HG03565 (cell line): Measurements from ENCODE around the gene HEXIM1.

Experiments
- ATAC-seq: cut with Tn5 transposase; IDR thresholded peaks from one replicate; pipeline ENCODE4 v1.9.1; 2021; ENCODE audit warnings: mild to moderate bottlenecking, moderate library complexity; ENCODE audit not compliant: unreplicated experiment

Gene HEXIM1

GRCh38 chr17:45144199-45145034 lies 3.9 kb upstream of the HEXIM1 start:
- ATAC-seq = no peak

- no peak for ATAC-seq
Measured at GRCh38 chr17:45145035-45145389, 3.3 kb upstream of the HEXIM1 start.

GRCh38 chr17:45146166-45146565 lies 2.1 kb upstream of the HEXIM1 start:
- ATAC-seq = no peak

GRCh38 chr17:45146592-45146889 lies 1.7 kb upstream of the HEXIM1 start:
- no peak for ATAC-seq

DNA sequence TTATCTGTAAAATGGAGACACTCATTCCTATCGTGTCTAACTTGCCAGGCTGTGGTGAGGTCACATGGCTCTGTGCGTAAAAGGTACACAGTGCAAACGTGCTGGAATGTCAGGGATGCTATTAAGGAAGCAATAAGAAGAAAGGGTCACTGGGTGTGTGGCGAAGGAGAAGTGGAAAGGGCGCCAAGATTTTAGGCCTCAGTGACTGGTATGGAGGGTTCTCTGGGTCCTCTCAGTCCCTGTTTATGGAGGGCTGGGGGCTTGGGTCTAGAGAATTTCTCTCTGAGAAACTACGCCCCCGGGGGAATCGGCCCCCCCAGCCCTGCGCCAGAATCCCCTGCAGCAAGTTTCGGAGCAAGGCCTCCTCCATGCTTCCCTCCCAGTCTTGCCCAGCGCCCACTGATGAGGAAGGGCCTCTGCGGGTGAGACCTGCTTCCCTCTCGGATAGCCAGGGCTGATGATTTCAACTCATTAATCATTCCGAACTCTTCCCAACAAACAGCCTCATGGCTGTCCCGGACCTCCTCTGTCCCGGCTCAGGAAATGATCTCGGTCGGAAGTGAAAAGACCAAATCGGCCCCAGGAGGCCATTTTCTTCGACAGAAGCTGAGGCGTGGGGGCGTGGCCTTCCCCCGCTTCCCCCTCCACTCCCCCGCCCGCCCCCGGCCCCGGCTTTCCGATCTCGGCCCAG lies 1.2 kb upstream of the HEXIM1 start:
- ATAC-seq = no peak

- no peak for ATAC-seq
Measured at GRCh38 chr17:45147581-45148182, 593 bp upstream of the HEXIM1 start.

GRCh38 chr17:45149037-45149668 lies 878 bp downstream of the HEXIM1 start:
- ATAC-seq = no peak

- ATAC-seq = no peak
Measured at GRCh38 chr17:45149669-45150664, 1.7 kb downstream of the HEXIM1 start.

- no peak for ATAC-seq
Measured at GRCh38 chr17:45150911-45151809, 2.9 kb downstream of the HEXIM1 start.

DNA sequence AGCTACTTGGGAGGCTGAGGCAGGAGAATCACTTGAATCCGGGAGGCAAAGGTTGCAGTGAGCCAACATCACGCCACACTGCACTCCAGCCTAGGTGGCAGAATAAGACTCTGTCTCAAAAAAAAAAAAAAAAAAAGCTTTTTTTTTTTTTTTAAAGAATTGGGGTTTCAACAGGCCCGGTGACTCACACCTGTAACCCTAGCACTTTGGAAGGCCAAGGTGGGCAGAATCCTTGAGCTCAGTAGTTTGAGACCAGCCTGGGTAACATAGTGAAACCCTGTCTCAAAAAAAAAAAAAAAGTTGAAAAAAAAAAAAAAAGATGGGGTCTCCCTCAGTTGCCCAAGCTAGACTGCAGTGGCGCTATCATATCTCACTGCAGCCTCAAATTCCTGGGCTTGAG lies 6.8 kb downstream of the HEXIM1 start:
- ATAC-seq = no peak

GRCh38 chr17:45155483-45155882 lies 7.2 kb downstream of the HEXIM1 start:
- no peak for ATAC-seq

- ATAC-seq = no peak
Measured at GRCh38 chr17:45156242-45156641, 8.0 kb downstream of the HEXIM1 start.

GRCh38 chr17:45160447-45161287 lies 12.4 kb downstream of the HEXIM1 start:
- peak; percentile 4 for ATAC-seq

- peak; percentile 81 for ATAC-seq
Measured at GRCh38 chr17:45161288-45162024, 13.2 kb downstream of the HEXIM1 start, which contains the start of gene HEXIM2. Gene HEXIM2 (plus strand): TSS chr17:45161875. CDS start chr17:45162794, 919 bp downstream.

GRCh38 chr17:45162025-45162687 lies 13.9 kb downstream of the HEXIM1 start:
- no peak for ATAC-seq

GRCh38 chr17:45164734-45165269 lies 16.5 kb downstream of the HEXIM1 start:
- ATAC-seq = no peak
